Naive B cell (primary cell): Measurements from ENCODE around the gene FAM181A. TPM values are rescaled to one million over a fixed set of nuclear protein-coding genes. Genes with fewer than 3 reads are reported as not detected.

Experiments used
- ATAC-seq, 2 donors: fragments of 150-1000 bp; cut with Tn5 transposase; 2 replicates each; pipeline ENCODE4 v1.10.0; 2021; ENCODE audit warnings: low read depth in 2 of 2, mild to moderate bottlenecking in 2 of 2, moderate library complexity in 2 of 2
- DNase-seq: peaks from one replicate; pipeline ENCODE4 v3.0.0; 2022
- H3K27ac Mint-ChIP-seq, 6 donors: one replicate each; pipeline ENCODE4 v1.8.0; 2020 to 2022; ENCODE audit warnings: mild to moderate bottlenecking in 6 of 6, mixed read lengths in 6 of 6, moderate library complexity in 5 of 6, inconsistent platforms in 2 of 6
- H3K27me3 Mint-ChIP-seq, 3 donors: one replicate each; pipeline ENCODE4 v1.8.0; 2021 to 2022; ENCODE audit warnings: mixed read lengths in 3 of 3, mild to moderate bottlenecking in 1 of 3
- H3K36me3 Mint-ChIP-seq, 2 donors: one replicate each; pipeline ENCODE4 v1.8.0; 2020 to 2022; ENCODE audit warnings: mixed read lengths in 2 of 2, inconsistent platforms in 1 of 2, mild to moderate bottlenecking in 1 of 2
- H3K4me1 Mint-ChIP-seq, 3 donors: one replicate each; pipeline ENCODE4 v1.8.0; 2020 to 2022; ENCODE audit warnings: mixed read lengths in 3 of 3, inconsistent platforms in 1 of 3, mild to moderate bottlenecking in 1 of 3, moderate library complexity in 1 of 3
- H3K4me3 Mint-ChIP-seq, 8 donors: one replicate each; pipeline ENCODE4 v1.8.0; 2020 to 2022; ENCODE audit warnings: mild to moderate bottlenecking in 8 of 8, mixed read lengths in 8 of 8, moderate library complexity in 8 of 8, inconsistent platforms in 2 of 8
- H3K9me3 Mint-ChIP-seq, 7 donors: one replicate each; pipeline ENCODE4 v1.8.0; 2020 to 2022; ENCODE audit warnings: mixed read lengths in 7 of 7, mild to moderate bottlenecking in 5 of 7, inconsistent platforms in 2 of 7, moderate library complexity in 1 of 7
- polyA plus RNA-seq, 6 donors: library from polyadenylated mRNA; unstranded; fragments of 300-500 nt; fragmentation: Illumina TruSeq; gene quantifications; one replicate each; pipeline ENCODE4 v1.2.3, GENCODE V29; 2021; ENCODE audit warnings: low read depth in 6 of 6

FAM181A gene
- polyA plus RNA-seq, 6 donors from 2014 or later: not detected

DNA sequence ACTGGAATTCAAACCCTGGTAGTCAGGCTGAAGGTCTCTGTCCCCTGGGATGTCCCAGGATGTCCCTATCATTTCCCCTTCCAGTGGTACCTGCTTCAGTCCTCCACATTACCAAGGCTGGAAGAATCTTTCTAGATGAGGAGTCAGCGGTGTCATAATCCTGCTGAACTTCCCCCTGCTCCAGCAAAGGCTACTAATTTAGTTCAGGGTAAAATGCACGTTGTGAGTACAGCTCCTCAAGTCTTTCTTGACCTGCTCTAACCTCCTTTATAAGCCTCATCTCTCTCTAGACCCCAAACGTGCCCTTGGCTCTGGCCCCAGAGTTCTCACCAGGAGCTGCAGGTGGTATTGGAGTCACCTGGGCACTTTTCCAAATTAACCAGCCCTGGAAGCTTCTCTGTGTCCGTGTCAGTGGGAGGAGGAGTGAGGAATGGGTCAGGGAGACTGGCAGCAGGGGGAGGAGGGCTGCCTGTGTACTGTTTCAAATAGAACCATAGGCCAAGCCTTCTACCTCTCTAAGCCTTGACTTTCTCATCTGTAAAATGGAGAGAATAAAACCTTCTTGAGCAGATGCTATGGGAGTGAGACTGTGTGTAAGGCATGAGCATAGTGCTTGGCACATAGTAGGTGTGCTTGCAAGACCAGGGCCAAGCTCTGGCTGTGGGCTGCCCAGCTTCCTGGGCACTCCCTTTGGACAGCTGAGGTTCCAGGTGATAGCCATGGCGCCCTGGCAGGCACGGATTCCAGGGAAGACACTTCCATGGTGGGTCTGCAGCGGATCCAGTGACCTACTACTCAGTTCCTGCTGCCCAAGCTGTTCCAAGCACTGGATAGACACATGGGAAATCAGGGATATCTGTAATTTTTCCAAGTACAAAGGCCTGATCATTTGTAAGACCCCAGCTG is 24.7 kb downstream of the FAM181A start:
- Mint-ChIP-seq H3K27me3 (peaks cover 0 to 13% (median 0%) of the 10 kb centered on the region in 3 donors), H3K4me1 (peaks cover 24 to 44% (median 30%) of the 10 kb centered on the region in 3 donors), H3K9me3 (no peaks in the 10 kb centered on the region), H3K36me3 (no peaks in the 10 kb centered on the region), H3K4me3 (no peak overlapping the region), H3K27ac (no peak overlapping the region)
- DNase-seq (no peak), ATAC-seq (no peak)

DNA sequence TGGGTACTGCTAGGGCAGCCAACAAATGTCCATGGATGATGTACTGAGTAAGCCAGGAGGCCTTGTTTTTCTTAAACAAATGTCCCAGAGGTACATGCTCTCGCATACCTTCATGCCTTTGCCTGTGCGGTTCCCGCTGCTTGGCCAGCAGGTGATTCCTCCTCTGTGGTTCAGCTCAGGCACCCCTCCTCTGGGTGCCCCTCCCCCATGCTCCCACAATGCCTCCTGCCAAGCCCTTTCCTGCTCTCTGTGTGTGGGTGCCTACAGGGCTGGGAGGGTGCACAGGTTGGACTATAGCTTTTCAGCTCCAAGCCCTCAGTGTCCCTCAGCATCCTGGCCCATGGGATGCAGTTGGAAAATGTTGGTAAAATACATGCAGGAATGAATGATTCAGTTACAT is 25.7 kb downstream of the FAM181A start:
- no peak for DNase-seq
- H3K27ac Mint-ChIP-seq: no peak overlapping the region
- H3K4me1 Mint-ChIP-seq: peaks cover 24 to 53% (median 39%) of the 10 kb centered on the region in 3 donors
- H3K9me3 Mint-ChIP-seq: no peaks in the 10 kb centered on the region
- H3K4me3 Mint-ChIP-seq: no peak overlapping the region
- ATAC-seq: no peak
- no peaks in the 10 kb centered on the region for H3K36me3 Mint-ChIP-seq
- H3K27me3 Mint-ChIP-seq: peaks cover 0 to 9% (median 0%) of the 10 kb centered on the region in 3 donors

DNA sequence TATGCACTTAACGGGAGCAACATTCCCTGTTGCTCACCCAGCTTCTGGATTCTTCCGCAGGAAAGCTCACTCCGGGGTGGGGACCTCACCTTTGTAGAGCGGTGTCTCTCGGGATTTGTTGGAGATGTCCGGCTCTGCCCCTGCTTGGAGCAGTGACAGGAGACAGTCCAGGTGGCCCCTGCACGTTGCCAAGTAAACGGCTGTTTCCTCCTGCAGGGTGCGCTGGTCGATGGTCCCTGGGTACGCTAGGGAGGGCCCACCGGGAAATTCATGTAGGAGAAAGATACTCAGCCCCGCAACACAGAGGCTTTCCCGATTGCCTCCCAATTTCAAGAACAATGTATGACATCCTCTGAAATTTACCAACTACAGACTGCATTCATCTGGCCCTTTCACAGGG is 26.1 kb downstream of the FAM181A start:
- H3K27ac Mint-ChIP-seq: peak overlapping the region in 1 of 6 donors; percentile 74
- no peaks in the 10 kb centered on the region for H3K9me3 Mint-ChIP-seq
- ATAC-seq (no peak), DNase-seq (no peak)
- H3K27me3 Mint-ChIP-seq: peaks cover 0 to 9% (median 0%) of the 10 kb centered on the region in 3 donors
- no peak overlapping the region for H3K4me3 Mint-ChIP-seq
- H3K4me1 Mint-ChIP-seq: peaks cover 29 to 57% (median 44%) of the 10 kb centered on the region in 3 donors
- no peaks in the 10 kb centered on the region for H3K36me3 Mint-ChIP-seq

DNA sequence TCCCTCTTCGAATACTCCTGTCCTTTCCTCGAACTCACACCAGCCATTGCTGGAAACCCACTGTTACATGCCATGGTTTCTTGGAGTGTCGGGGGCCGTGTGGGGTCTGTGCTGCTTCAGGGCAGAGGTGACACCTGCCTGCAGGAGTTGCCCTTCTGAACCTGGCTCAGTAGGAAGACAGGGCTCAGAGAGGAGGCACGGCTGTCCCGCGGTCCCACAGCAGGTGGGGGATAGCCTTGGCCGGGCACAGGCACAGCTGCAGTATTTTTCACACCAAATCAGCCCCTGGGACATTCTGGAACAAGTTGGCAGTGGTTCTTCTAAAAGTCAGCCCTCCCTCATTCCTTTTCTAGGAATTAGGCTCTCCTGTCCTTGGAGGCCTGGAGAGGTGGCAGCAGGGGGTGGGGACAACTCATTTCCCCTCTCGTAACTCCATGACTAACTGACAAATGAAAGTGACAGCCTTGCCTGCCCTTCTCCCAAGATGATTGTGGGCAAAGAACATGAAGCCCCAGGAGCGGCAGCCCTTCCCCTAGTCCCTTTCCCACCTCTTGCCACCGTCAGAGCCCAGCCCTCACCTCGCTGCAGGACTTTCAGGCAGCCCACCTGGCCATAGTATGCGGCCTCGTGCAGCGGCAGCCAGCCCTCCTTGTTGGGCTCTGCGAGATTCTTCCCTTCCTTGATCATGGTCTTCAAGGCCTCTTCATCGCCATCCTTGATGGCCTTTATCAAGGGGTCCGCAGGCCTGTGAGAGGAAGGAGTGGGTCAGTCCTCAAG is 26.8 kb downstream of the FAM181A start:
- no peak for DNase-seq
- Mint-ChIP-seq H3K9me3 (no peaks in the 10 kb centered on the region), H3K27ac (peak overlapping the region in 4 of 6 donors; percentile 11 to 96 (median 56)), H3K36me3 (no peaks in the 10 kb centered on the region), H3K4me1 (peaks cover 32 to 64% (median 49%) of the 10 kb centered on the region in 3 donors), H3K4me3 (peak overlapping the region in 1 of 8 donors; percentile 58), H3K27me3 (peaks cover 0 to 9% (median 0%) of the 10 kb centered on the region in 3 donors)
- no peak for ATAC-seq

DNA sequence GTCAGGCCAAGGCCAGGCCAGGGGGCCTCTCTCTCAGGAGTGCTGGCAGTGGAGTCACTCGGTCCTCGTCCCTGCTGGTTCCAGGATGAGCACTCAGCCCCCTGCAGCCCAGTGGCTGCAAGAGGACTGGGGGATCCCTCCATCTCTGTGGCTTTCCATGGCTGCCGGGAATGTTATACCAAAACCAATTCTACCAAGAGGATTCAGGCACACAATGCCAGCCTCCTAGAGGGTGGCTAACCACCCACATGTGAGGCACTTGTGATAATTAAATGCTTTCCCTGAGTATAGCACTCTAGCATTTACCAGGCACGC is 27.3 kb downstream of the FAM181A start:
- Mint-ChIP-seq H3K9me3 (no peaks in the 10 kb centered on the region), H3K27ac (peak overlapping the region in 5 of 6 donors; percentile 4 to 96 (median 24))
- no peak for ATAC-seq

DNA sequence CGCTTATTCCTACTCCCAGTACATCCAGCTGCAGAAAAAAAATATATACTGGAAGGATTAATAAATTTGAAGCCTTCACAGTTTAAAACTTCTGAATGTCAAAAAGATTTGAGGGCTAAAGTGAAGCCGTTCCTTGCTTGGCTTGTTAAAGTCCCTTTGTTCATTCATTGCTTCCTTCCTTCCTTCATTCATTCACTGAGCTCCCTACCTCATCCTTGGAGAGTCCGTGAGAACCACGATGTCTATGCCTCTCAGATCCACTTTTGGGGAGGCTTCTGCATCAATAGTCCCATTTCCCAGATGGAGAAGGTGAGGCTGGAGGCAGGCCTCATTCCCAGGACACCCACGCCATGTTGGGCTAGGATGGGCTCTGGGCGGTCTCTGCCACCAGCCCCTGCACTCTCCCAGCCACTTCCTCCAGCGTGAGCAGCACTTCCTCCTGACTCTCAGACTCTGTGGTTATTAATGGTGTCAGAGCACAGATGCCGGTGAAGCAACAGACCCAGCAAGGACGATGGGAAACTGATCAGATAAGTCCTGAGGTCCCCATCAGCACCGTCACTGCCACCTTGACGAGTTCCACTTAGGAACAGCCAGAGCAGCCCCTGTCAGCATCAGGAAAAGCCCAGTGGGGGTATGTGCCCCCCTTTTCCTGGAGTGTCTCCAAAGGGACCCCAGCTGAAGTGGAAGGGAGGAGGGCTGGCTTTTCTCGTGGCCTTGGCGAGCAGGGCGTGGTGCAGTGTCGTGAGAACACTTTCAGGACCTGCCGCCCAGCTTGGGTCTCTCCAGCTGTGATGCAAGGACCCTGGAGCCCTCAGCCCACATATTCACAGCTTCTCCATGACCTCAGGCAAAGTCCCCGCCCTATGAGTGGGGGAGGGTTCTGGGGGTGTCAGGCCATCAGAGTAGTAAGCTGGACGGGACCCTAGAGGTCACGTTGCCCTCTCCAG is 28.0 kb downstream of the FAM181A start:
- peaks cover 0 to 7% (median 0%) of the 10 kb centered on the region in 3 donors for H3K27me3 Mint-ChIP-seq
- no peaks in the 10 kb centered on the region for H3K36me3 Mint-ChIP-seq
- H3K9me3 Mint-ChIP-seq: no peaks in the 10 kb centered on the region
- ATAC-seq (peak; percentile 68 to 71), DNase-seq (peak; percentile 47)
- H3K4me3 Mint-ChIP-seq: peak overlapping the region; percentile 8 to 85 (median 71)
- H3K4me1 Mint-ChIP-seq: peaks cover 45 to 76% (median 62%) of the 10 kb centered on the region in 3 donors
- H3K27ac Mint-ChIP-seq: peak overlapping the region; percentile 11 to 96 (median 70)

More for the DNA sequence above, 27.3 kb downstream of the FAM181A start:
- H3K27me3 Mint-ChIP-seq: peaks cover 0 to 9% (median 0%) of the 10 kb centered on the region in 3 donors
- peak overlapping the region in 2 of 8 donors; percentile 73 to 74 for H3K4me3 Mint-ChIP-seq
- no peak for DNase-seq
- no peaks in the 10 kb centered on the region for H3K36me3 Mint-ChIP-seq
- H3K4me1 Mint-ChIP-seq: peaks cover 38 to 69% (median 55%) of the 10 kb centered on the region in 3 donors

DNA sequence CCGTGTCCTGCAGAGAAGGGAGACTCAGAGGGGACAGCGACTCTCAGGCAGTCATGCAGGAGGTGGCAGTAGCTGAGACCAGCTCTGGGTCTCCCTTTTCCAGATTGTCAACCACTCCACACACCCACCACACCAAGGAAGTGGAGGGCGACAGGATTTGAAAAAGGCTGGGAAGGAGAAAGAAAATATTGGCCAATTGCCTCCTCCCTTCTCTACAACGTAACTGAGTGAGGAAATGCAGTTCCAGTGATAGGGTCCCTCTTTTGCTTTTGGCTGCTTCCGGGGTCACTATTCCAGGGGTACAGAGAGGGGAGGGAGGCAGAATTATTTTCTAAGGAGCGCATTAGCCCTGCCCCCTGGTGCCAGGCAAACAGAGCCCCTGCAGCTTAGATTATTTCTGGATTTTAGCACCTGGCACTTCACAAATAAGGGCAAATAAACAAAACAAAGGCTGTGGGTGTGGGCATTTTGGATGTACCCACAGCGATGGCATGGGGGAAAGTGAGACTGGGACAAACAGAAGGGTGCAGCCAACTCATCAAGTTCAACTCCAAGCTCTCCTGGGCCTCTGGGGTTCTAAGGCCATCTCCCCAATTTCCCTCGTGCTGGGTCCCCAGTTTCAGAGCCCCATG is 28.8 kb downstream of the FAM181A start:
- peaks cover 50 to 82% (median 66%) of the 10 kb centered on the region in 3 donors for H3K4me1 Mint-ChIP-seq
- peak overlapping the region in 5 of 6 donors; percentile 14 to 96 (median 74) for H3K27ac Mint-ChIP-seq
- peak overlapping the region in 5 of 8 donors; percentile 5 to 85 (median 74) for H3K4me3 Mint-ChIP-seq
- no peaks in the 10 kb centered on the region for H3K36me3 Mint-ChIP-seq
- peaks cover 0 to 3% (median 0%) of the 10 kb centered on the region in 3 donors for H3K27me3 Mint-ChIP-seq
- H3K9me3 Mint-ChIP-seq: no peaks in the 10 kb centered on the region
- ATAC-seq: no peak
- DNase-seq: no peak

DNA sequence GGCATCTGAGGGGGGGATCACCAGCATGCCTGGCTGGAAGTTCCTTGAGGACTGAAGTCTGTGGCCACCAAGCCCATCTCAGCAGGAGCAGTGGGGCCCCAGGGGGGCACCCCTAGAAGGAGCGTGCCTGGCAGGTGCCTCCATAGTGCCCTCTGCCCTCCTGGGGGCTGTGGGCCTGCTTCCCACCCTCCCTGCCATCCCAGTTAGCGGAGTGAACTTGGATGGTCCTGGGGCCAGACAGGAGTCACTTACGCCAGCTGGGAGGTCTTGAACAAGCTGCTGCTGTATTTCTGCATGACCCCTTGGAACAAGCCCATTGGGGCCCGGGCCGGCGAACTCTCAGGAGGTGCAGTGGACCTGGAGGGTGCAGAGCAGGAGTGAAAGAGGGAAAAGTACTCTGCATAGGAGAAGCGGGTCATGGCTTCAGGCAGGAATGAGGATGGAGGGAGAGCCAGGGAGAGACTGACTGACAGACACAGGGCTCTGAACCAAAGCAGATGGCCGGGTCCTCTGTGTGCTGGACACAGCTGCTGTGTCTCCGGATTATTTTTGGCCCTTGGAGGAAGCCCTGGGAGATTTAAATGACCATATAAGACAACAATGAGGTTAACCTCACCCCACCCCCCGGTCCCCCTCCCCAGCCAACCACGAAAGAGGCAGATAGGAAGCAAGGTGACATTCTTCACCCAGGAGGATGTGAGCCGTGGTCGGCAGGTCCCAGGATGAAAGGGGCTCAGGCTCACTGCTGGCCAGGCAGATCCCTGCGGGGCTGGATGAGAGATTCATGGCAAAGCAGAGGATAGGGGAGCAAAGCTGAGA is 29.6 kb downstream of the FAM181A start:
- ATAC-seq (no peak), DNase-seq (no peak)
- no peaks in the 10 kb centered on the region for H3K9me3 Mint-ChIP-seq
- no peaks in the 10 kb centered on the region for H3K27me3 Mint-ChIP-seq
- peak overlapping the region in 3 of 8 donors; percentile 7 to 80 (median 66) for H3K4me3 Mint-ChIP-seq
- H3K27ac Mint-ChIP-seq: peak overlapping the region in 4 of 6 donors; percentile 67 to 96 (median 86)
- H3K4me1 Mint-ChIP-seq: peaks cover 57 to 90% (median 74%) of the 10 kb centered on the region in 3 donors
- H3K36me3 Mint-ChIP-seq: no peaks in the 10 kb centered on the region

DNA sequence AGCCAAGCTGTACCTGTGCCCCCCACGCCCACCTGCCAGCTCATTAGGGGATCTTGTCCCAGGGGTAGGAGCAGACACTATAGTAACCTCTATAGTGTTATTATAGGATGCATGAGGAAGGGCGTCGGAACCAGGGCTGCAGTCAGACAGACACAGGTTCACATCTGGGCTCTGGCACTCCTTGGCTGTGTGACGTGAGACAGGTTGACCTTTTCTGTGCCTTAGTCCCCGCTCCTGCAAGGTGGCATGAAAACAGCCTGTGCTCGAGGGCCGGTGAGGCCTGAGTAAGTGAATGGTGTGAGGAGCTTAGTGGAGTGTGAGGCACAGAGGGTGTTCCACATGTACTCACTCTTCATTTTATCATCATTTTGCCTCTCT is 30.2 kb downstream of the FAM181A start:
- H3K4me1 Mint-ChIP-seq: peaks cover 61 to 94% (median 78%) of the 10 kb centered on the region in 3 donors
- peak overlapping the region in 2 of 8 donors; percentile 66 to 80 for H3K4me3 Mint-ChIP-seq
- no peaks in the 10 kb centered on the region for H3K27me3 Mint-ChIP-seq
- peak overlapping the region in 3 of 6 donors; percentile 19 to 96 (median 81) for H3K27ac Mint-ChIP-seq
- no peak for DNase-seq
- no peaks in the 10 kb centered on the region for H3K9me3 Mint-ChIP-seq
- no peaks in the 10 kb centered on the region for H3K36me3 Mint-ChIP-seq
- ATAC-seq: no peak

DNA sequence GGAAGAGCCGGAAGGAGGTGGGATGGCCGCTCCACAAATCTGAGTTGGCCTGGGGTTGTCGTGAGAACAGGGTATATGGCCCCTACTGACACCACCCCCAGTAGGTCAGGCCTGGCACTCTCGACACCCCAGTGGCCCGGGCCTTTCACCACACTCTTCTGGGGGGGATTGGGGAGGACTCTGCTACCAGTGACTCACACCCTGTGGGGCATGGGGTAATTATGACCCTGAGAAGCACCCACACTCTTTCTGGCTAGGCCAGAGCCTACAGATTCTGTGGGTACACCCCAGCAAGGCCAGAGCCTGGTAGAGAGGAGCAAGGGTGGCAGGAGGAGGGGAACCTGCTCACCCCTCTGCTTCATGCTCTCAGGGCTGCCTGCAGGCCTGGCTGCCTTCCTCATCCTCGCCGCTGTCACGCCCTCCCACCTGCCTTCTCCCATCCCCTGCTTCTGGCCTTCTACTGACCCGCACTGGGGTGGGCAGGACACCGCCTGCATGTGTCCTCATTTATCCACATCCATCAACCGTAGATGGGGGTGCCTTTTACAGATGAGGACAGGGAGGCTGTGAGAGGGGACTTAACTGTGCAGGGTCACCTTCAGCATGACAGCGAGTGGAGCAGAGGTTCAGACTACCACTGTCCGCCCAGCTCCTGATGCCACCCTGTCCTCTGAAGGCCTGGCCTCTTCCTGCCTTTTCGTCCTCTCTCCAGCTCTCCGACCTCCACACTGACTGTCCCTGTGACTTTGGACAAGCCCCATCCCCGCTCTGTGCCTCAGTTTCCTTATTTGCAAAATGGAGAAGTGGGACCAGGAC is 30.8 kb downstream of the FAM181A start:
- H3K36me3 Mint-ChIP-seq: no peaks in the 10 kb centered on the region
- no peak for ATAC-seq
- DNase-seq: no peak
- no peaks in the 10 kb centered on the region for H3K27me3 Mint-ChIP-seq
- H3K27ac Mint-ChIP-seq: peak overlapping the region; percentile 53 to 96 (median 76)
- H3K4me1 Mint-ChIP-seq: peaks cover 64 to 94% (median 85%) of the 10 kb centered on the region in 3 donors
- no peaks in the 10 kb centered on the region for H3K9me3 Mint-ChIP-seq
- H3K4me3 Mint-ChIP-seq: no peak overlapping the region
